PC-3 (cell line): Measurements from ENCODE around the gene MAP3K21. TPM values are rescaled to one million over a fixed set of nuclear protein-coding genes. Genes with fewer than 3 reads are reported as not detected.

ENCODE experiments used
- ATAC-seq: fragments of 200-7000 bp; cut with Tn5 transposase; 2 replicates; pipeline ENCODE4 v1.9.1; 2020; ENCODE audit warnings: mild to moderate bottlenecking, moderate library complexity
- BruUV-seq: library from RNA; stranded (reverse); fragments of 400-500 nt; replicated peaks from 2 replicates; lab custom pipeline; 2021; lab: Mats Ljungman, UMichigan
- CTCF ChIA-PET: fragments of 300-600 bp; sonication (Branson Sonifier 250); formaldehyde crosslinking; loops from one replicate; lab custom pipeline; 2022; ENCODE audit warnings: antibody characterized with exemption; lab: Charles Lee
- POLR2A ChIA-PET: fragments of 300-600 bp; sonication (Branson Sonifier 250); formaldehyde crosslinking; loops from one replicate; lab custom pipeline; 2022; ENCODE audit warnings: antibody characterized with exemption; ENCODE audit not compliant: unreplicated experiment; lab: Charles Lee
- DNase-seq: peaks from one replicate; pipeline ENCODE4 v3.0.0-alpha.2; 2015
- H2AFZ ChIP-seq: fragments of 300-600 bp; sonication (generic); 2 replicates; pipeline ENCODE4 v1.6.0; 2016; ENCODE audit warnings: antibody characterized with exemption, low read length
- H3F3A ChIP-seq: fragments of 300-600 bp; sonication (generic); one replicate; pipeline ENCODE4 v1.6.0; 2017; ENCODE audit warnings: antibody characterized with exemption, low read length, control low read depth, mild to moderate bottlenecking; ENCODE audit not compliant: unreplicated experiment
- H3K27ac ChIP-seq: fragments of 300-600 bp; sonication (generic); 2 replicates; pipeline ENCODE4 v1.5.1; 2016; ENCODE audit warnings: mild to moderate bottlenecking, low read length
- H3K27me3 ChIP-seq: fragments of 300-600 bp; sonication (generic); 2 replicates; pipeline ENCODE4 v1.6.1; 2016; ENCODE audit warnings: low read length, mixed read lengths
- H3K36me3 ChIP-seq: fragments of 300-600 bp; sonication (generic); 2 replicates; pipeline ENCODE4 v1.6.1; 2016; ENCODE audit warnings: low read depth, mixed run types, low read length, mixed read lengths
- H3K4me1 ChIP-seq: fragments of 300-600 bp; sonication (generic); 2 replicates; pipeline ENCODE4 v1.5.1; 2016; ENCODE audit warnings: low read length; ENCODE audit not compliant: insufficient read depth
- H3K4me2 ChIP-seq: fragments of 300-600 bp; sonication (generic); 2 replicates; pipeline ENCODE4 v1.6.0; 2016; ENCODE audit warnings: low read length
- H3K4me3 ChIP-seq: fragments of 300-600 bp; sonication (generic); 2 replicates; pipeline ENCODE4 v1.5.1; 2016; ENCODE audit warnings: mild to moderate bottlenecking, low read length, mixed read lengths
- H3K79me2 ChIP-seq: fragments of 300-600 bp; sonication (generic); 2 replicates; pipeline ENCODE4 v1.6.1; 2017; ENCODE audit warnings: low read length, mixed read lengths
- H3K9ac ChIP-seq: fragments of 300-600 bp; sonication (generic); 2 replicates; pipeline ENCODE4 v1.6.0; 2016; ENCODE audit warnings: mild to moderate bottlenecking, low read length
- H3K9me2 ChIP-seq: fragments of 300-600 bp; sonication (generic); replicated peaks from 2 replicates; pipeline ENCODE4 v1.6.1; 2016; ENCODE audit warnings: mixed run types, low read length, mixed read lengths
- H3K9me3 ChIP-seq: fragments of 300-600 bp; sonication (generic); 2 replicates; pipeline ENCODE4 v1.6.1; 2016; ENCODE audit warnings: low read length, mixed read lengths
- H4K20me1 ChIP-seq: fragments of 300-600 bp; sonication (generic); 2 replicates; pipeline ENCODE4 v1.6.1; 2016; ENCODE audit warnings: low read length, mixed read lengths
- EZH2 ChIP-seq: fragments of 300-600 bp; sonication (generic); IDR thresholded peaks from one replicate; pipeline ENCODE4 v1.6.1; 2017; ENCODE audit warnings: antibody characterized with exemption, mild to moderate bottlenecking, low read length; ENCODE audit not compliant: unreplicated experiment
- EZH2phosphoT487 ChIP-seq: fragments of 300-600 bp; sonication (generic); IDR thresholded peaks from 2 replicates; pipeline ENCODE4 v1.6.1; 2018; ENCODE audit warnings: mild to moderate bottlenecking, antibody characterized with exemption, low read length, borderline replicate concordance
- intact Hi-C: fragments of 100-400 bp; cut with micrococcal nuclease; formaldehyde crosslinking; loops from 2 replicates; pipeline ENCODE4 v1.9.0; 2023
- total RNA-seq: library from RNA; depleted of rRNA; stranded (reverse); fragments of >200 nt; gene quantifications from 2 replicates; pipeline ENCODE4 v1.2.3, GENCODE V29; 2014
- TF ChIP-seq, protein P1 (sequence below): fragments of 300-600 bp; sonication (generic); conservative IDR thresholded peaks from 2 replicates; pipeline ENCODE4 v1.5.1; 2017; ENCODE audit warnings: antibody characterized with exemption, low read depth, mild to moderate bottlenecking, low read length

The MAP3K21 gene
- total RNA-seq, 1 experiment from 2014 or later = 13.7 TPM

DNA sequence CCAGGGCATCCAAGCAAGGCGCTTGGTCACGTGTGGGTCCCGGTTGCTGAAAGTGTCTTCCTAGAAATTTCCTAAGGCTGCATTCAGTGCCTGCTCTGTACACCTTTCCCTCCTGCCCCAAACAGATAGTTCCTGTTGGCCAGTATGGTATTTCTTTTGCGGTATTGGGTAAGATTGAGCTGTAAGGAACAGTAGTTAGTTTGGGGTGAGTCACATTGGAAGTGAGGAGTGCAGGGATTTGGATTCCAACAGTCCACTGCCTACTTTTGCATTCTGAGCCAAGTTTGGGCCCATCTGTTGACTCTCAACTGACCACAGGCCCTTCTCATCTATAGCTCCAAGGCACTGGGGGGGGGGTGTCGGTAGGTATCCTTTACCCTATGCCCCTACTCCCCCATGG is 83.4 kb downstream of the MAP3K21 start:
- no peaks in the 10 kb centered on the region for H4K20me1 ChIP-seq
- no peak overlapping the region for H3K4me3 ChIP-seq
- TF ChIP-seq EZH2phosphoT487 (no peak), EZH2 (no peak)
- ATAC-seq = no peak
- POLR2A ChIA-PET = no interaction called here
- no peak overlapping the region for H3K4me2 ChIP-seq
- H3K9me2 ChIP-seq = no peaks in the 10 kb centered on the region
- H3K36me3 ChIP-seq = no peaks in the 10 kb centered on the region
- H3F3A ChIP-seq = no peaks in the 10 kb centered on the region
- H3K9me3 ChIP-seq = no peaks in the 10 kb centered on the region
- H3K27me3 ChIP-seq = no peaks in the 10 kb centered on the region
- BruUV-seq = no TSS peak
- peak; percentile 23 for DNase-seq
- H3K79me2 ChIP-seq = no peaks in the 10 kb centered on the region
- intact Hi-C loops = no loop called here
- H3K4me1 ChIP-seq = no peaks in the 10 kb centered on the region
- no peak overlapping the region for H2AFZ ChIP-seq
- H3K9ac ChIP-seq = no peak overlapping the region
- CTCF ChIA-PET = no interaction called here
- no peak overlapping the region for H3K27ac ChIP-seq

DNA sequence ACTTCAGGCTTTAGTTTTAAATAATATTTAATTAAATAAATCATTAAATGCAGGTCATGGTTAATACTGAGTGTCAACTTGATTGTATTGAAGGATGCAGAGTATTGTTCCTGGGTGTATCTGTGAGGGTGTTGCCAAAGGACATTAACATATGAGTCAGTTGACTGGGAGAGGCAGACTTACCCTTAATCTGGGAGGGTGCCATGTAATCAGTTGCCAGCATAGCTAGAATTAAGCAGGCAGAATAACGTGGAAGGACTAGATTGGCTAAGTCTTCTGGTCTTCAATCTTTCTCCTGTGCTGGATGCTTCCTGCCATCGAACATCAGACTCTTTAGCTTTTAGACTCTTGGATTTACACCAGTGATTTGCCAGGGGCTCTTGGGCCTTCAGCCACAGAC is 85.3 kb downstream of the MAP3K21 start:
- POLR2A ChIA-PET = interaction anchor here (0.7 kb wide), 1 partner anchor 78 kb away, joined by 3 read pairs; no protein-coding TSS in a partner anchor
- Histone ChIP-seq H3K27me3 (no peaks in the 10 kb centered on the region), H3K9ac (no peak overlapping the region), H3K79me2 (no peaks in the 10 kb centered on the region), H3K27ac (no peak overlapping the region), H3K4me3 (no peak overlapping the region), H3K4me1 (no peaks in the 10 kb centered on the region), H3F3A (no peaks in the 10 kb centered on the region), H3K36me3 (no peaks in the 10 kb centered on the region), H3K9me3 (no peaks in the 10 kb centered on the region), H4K20me1 (no peaks in the 10 kb centered on the region), H2AFZ (no peak overlapping the region), H3K9me2 (no peaks in the 10 kb centered on the region), H3K4me2 (no peak overlapping the region)
- peak; percentile 56; the same call in 1 of the 2 replicates for ATAC-seq
- CTCF ChIA-PET = no interaction called here
- intact Hi-C loops = no loop called here
- TF ChIP-seq EZH2phosphoT487 = no peak
- no peak for TF ChIP-seq EZH2
- TF ChIP-seq, protein P1, sequence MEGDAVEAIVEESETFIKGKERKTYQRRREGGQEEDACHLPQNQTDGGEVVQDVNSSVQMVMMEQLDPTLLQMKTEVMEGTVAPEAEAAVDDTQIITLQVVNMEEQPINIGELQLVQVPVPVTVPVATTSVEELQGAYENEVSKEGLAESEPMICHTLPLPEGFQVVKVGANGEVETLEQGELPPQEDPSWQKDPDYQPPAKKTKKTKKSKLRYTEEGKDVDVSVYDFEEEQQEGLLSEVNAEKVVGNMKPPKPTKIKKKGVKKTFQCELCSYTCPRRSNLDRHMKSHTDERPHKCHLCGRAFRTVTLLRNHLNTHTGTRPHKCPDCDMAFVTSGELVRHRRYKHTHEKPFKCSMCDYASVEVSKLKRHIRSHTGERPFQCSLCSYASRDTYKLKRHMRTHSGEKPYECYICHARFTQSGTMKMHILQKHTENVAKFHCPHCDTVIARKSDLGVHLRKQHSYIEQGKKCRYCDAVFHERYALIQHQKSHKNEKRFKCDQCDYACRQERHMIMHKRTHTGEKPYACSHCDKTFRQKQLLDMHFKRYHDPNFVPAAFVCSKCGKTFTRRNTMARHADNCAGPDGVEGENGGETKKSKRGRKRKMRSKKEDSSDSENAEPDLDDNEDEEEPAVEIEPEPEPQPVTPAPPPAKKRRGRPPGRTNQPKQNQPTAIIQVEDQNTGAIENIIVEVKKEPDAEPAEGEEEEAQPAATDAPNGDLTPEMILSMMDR = no peak
- peak; percentile 33 for DNase-seq
- BruUV-seq = no TSS peak

DNA sequence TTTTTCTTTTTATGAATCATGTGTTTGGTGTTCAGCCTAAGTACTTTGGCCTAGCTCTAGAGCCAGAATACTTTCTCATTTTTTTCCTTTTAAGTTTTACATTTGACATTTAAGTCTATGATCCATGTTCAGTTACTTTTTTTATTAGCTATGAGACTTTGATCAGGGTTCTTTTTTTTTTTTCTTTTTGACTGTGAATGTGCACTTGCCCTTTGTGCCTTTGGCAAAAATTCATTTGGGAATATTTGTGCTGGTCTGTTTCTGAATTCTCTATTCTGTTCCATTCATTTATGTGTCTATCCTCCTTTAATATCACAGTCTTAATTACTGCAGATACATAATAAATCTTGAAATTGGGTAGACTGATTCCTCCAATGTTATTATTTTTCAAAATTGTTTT is 93.8 kb downstream of the MAP3K21 start:
- no peak overlapping the region for H3K4me2 ChIP-seq
- no peaks in the 10 kb centered on the region for H3K4me1 ChIP-seq
- TF ChIP-seq EZH2 (no peak), EZH2phosphoT487 (no peak)
- TF ChIP-seq, protein P1 = no peak
- H3K27ac ChIP-seq = no peak overlapping the region
- intact Hi-C loops = loop anchor here (5.0 kb wide), 1 partner anchor 104 kb away; no protein-coding TSS in a partner anchor
- H3K4me3 ChIP-seq = no peak overlapping the region
- no peaks in the 10 kb centered on the region for H3K27me3 ChIP-seq
- CTCF ChIA-PET = no interaction called here
- H3K9ac ChIP-seq = no peak overlapping the region
- POLR2A ChIA-PET = interaction anchor here (0.6 kb wide), 1 partner anchor 11 kb away, joined by 3 read pairs; no protein-coding TSS in a partner anchor
- no peaks in the 10 kb centered on the region for H4K20me1 ChIP-seq
- H3K79me2 ChIP-seq = no peaks in the 10 kb centered on the region
- no peak for ATAC-seq
- H2AFZ ChIP-seq = no peak overlapping the region
- no peaks in the 10 kb centered on the region for H3K36me3 ChIP-seq
- no TSS peak for BruUV-seq
- no peak for DNase-seq
- H3K9me3 ChIP-seq = no peaks in the 10 kb centered on the region
- no peaks in the 10 kb centered on the region for H3F3A ChIP-seq
- no peaks in the 10 kb centered on the region for H3K9me2 ChIP-seq
